GM12872 (cell line): ENCODE data around the gene MPL.

Source experiments
- CTCF ChIP-seq: IDR thresholded peaks from 3 replicates; pipeline ENCODE4 v1.5.1; 2011; ENCODE audit warnings: low read depth, mild to moderate bottlenecking, low read length, moderate library complexity; ENCODE audit not compliant: insufficient read depth

The MPL gene

GRCh38 chr1:43337588-43337987 is at the start of gene MPL:
Gene MPL (plus strand): TSS chr1:43337818. CDS start chr1:43337849, 31 bp downstream.
- no peak for TF ChIP-seq CTCF

- TF ChIP-seq CTCF, result no peak
Measured at GRCh38 chr1:43288058-43288784, 49.4 kb upstream of the MPL start.

- no peak for TF ChIP-seq CTCF
Measured at GRCh38 chr1:43288785-43289706, 48.6 kb upstream of the MPL start.

GRCh38 chr1:43292216-43292615 is 45.4 kb upstream of the MPL start:
- TF ChIP-seq CTCF, result no peak

- TF ChIP-seq CTCF, result no peak
Measured at GRCh38 chr1:43292679-43293078, 44.9 kb upstream of the MPL start.

- TF ChIP-seq CTCF, result no peak
Measured at GRCh38 chr1:43293176-43293575, 44.4 kb upstream of the MPL start.

- TF ChIP-seq CTCF, result no peak
Measured at GRCh38 chr1:43293896-43294760, 43.5 kb upstream of the MPL start.
